HuH-7 (cell line): ENCODE results near the gene ADD3.
"Not testable (repeated sequence)": the region's sequence is repeated elsewhere in the genome, so short reads cannot be mapped to it uniquely, and the experiment has no call there.

Source experiments
- DNase-seq: peaks from one replicate; pipeline ENCODE4 v3.0.0; 2011; ENCODE audit warnings: low spot score

Gene ADD3

DNA sequence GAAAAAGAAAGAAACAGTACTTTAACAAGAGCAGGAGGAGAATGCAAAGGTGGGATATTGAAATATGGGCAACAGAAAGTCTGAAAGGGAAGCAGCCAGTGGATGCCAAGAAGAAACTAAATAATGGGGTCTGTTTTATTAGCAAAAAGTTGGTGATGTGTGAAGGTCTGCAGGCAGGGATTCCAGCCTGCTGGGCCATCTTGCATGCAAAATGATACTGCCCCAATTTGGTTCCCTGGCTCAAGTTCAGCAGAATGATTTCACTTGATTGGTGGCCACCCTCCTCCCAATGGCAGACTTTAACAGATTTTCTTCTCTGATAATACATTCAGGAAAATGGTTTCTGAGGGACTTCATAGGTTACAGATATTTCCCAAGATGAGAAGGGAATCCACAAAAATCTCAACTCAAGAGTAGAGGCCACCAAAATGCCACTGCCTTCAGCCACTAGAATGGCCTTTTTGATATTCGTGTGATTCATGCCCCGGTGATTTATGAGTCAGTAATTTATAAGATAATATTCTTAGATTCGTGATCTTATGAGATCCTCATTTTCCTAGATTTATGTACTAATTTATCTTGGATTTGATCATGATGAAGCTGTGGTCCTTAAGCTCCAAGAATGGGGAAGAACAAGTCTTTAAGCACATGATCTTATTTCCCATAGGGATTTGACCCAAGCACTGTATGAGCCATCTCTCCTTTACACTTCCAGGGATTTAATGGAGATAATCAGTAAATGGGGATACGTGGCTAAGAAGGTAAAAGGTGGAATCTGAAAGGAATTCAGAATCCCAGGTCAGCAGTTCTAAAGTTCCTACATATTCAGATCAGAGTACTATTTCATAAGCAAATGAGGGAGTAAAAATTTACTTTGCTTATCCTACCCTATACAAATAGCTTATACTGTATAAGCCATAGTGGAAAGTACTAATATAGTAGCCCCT lies 32.3 kb upstream of the ADD3 start:
- no peak for DNase-seq

DNA sequence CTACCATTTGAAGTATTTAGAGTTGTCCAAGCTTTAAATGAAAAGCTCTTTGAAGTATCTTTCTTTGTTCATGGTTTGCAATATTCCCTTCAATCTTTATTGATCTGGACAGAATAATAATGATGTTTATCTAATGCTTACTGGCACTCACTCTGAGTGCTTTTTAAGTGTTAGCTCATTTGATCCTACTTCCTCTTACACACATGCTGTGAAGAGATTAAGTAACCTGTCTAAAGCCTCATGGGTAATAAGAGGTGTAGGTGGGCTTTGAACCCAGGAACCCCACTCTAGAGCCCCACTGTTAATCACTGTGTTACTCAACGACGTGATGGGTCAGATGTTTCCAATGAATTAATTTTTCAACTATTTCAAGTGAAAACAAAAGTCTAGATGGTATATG lies 31.1 kb upstream of the ADD3 start:
- DNase-seq: no peak

DNA sequence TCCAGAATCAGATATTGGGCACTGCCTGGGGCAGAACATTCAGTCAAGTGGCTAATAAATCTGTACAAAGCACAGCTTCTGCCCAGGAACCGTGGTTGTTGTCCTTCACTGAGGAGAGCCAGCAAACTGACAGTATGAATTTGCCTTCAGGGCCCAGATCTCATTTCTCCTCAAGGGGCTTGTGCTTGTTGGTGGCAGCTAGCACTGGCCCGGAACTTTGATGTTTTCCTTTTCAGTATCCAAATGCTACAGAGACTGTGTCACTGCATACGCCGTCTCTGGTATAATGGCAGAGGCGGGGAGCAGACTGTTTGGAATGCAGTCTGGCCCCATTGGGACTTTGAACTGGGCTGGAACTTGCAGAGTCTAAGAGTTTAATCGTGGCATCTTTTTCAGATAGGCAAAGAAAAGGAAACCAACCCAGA lies 30.4 kb upstream of the ADD3 start:
- DNase-seq: no peak

DNA sequence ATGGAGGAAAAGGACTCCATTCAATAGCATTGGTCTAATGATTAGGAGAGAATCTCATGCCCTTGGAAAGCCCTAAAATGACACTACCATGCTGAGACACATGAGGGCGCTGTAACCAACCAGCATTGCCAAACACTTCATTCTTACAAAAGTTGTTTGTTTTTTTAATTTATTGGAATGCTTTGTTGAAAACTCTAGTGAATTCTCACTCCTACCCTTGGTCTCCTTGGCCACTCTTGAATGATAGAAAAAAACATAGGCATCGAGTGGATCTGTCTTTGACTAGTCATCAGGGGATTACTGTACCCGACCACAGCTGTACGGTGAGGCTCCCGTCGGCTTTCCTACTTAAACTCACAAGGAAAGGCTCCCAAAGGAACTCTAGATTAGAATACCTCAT lies 29.3 kb upstream of the ADD3 start:
- DNase-seq: no peak

DNA sequence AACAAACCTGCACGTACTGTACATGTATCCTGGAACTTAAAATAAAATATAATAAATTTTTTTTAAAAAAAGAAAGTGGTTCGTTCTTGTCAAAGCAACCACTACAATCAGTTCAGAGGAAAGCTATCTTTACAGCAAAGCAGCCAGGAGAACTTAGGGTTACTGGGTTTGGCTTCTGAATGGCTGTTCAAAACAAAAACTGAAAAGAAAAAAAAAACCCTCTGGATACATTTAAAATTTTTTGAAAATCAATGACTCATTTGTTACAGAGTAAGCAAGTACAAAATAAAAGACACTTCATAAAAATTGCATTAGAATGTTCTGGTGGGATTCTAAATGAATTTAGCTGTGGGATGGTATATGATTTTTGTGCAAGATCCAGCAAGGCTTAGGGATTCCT lies 28.6 kb upstream of the ADD3 start:
- DNase-seq: no peak

DNA sequence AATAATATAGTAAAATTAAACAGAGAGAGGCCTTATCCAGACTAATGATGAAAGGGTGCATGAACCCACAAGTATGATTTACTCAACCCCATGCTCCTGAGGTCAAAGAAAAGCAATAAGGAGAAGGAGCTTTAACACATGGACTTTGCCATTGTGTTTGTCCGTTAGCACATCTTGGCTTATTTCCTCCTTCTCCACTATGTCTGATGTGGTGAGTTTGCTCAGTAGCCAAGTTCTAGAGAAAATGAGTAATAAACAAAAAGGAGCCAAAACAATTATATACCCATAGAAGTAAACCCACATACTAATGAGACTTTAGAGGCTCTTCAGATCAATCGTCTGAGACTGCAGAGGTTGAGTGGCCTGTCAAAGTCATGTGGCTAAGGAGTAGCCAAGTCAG lies 26.1 kb upstream of the ADD3 start:
- DNase-seq: no peak

DNA sequence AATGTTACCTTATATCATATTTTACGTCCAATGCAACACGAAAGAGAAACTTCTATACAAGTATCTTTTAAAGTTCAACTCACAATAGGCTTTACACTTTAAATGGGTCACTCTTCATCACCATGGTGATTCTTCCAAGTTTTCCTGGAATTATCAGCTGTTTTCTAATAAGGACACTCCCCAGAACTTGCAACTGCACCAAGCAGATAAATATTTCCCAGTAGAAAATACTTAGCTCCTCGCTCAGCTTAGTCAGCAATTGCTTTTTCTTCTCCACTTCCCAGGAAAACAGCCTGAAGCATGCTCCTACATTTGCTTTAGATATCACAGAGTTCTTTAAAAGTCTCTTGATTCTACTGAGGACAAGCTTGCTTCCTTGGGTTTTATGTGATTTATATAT lies 25.7 kb upstream of the ADD3 start:
- DNase-seq: no peak

DNA sequence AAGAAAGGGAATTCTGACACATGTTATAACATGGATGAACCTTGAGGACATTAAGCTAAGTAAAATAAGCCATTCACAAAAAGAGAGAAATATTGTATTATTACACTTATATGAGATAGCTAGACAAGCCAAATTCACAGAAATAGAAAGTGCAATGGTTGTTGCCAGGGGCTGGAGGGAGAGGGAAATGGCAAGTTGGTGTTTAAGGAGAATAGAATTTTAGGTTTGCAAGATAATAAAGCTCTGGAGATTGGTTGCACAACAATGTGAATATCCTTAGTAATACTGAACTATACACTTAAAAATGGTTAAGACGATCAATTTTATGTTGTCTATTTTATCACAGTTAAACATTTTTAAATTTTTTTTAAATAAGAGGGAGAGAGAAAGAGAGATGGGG lies 25.0 kb upstream of the ADD3 start:
- DNase-seq: no peak

DNA sequence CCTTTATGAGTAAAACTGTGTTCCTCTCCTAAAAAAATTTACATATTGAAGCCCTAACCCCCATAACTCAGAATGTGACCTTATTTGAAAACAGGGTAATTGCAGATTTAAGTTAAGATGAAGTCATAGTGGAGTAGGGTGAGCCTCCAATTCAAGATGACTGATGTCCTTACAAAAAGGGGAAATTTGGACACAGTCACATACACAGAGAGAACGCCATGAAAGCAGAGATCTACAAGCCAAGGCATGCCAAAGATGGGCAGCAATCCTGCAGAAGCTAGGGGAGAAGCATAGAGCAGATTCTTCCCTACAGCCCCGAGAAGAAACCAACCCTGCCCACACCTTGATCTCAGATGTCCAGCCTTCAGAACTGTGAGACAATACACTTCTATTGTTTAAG lies 23.8 kb upstream of the ADD3 start:
- no peak for DNase-seq

DNA sequence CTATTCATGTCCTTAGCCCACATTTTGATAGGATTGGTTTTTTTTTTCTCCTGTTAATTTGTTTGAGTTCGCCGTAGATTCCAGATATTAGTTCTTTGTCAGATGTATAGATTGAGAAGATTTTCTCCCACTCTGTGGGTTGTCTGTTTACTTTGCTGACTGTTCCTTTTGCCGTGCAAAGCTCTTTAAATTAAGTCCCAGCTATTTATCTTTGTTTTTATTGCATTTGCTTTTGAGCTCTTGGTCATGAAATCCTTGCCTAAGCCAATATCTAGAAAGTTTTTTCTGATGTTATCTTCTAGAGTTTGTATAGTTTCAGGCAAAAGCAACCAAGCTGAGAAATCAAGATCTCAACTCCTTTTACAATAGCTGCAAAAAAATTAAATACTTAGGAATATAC lies 22.0 kb upstream of the ADD3 start:
- not testable (repeated sequence) for DNase-seq

DNA sequence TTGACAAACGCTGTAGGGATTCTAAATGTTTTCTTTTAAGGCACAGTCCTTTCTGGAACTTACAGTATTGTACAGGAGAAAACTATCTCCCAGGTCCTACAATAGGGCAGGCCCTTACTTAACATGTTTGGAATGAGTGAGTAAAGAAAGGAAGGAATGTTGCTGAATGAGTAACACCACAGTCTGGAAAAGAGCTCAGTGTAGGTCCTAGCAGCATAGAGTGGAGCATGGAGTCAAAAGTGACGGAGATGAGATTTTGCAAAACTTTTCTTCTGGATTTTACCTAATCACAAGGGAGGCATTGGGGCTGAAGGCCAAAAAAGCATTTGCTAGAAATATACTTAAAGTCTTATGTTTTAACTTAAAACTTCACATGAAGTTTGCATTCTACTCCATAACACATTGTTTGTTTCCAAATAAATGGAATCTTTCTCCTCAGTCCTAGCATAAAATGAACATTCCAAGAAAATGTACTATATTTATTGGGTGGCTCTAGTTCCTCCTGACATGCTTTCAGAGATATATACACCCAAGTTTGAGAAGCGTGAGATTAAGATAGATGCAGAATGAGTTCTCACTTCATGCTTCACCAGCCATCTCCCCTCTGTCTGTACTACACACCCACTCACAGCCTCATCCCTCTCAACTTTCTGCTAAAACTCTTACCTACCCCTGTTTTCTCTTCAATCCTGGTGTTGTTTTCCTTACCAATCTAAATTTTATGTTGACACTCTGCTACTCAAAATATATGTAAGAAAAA lies 20.2 kb upstream of the ADD3 start:
- no peak for DNase-seq

DNA sequence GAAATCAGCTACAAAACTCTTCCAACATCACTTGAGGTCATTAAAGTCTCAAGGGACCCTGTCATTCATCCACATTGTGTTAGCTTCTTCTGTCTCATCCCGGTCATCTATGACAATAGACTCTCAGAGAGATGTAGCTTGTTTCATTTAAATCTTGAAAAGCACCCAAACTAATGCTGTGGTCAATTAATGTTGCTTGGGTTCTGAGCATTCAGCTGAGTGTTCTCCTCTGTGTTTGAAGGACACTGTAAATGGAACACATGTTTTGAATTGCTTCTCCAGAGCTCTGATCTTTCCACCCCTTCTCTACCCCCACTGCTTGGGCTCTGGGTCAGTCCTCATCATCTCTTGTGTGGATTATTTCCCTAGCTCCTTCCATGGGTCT lies 19.6 kb upstream of the ADD3 start:
- DNase-seq: no peak

DNA sequence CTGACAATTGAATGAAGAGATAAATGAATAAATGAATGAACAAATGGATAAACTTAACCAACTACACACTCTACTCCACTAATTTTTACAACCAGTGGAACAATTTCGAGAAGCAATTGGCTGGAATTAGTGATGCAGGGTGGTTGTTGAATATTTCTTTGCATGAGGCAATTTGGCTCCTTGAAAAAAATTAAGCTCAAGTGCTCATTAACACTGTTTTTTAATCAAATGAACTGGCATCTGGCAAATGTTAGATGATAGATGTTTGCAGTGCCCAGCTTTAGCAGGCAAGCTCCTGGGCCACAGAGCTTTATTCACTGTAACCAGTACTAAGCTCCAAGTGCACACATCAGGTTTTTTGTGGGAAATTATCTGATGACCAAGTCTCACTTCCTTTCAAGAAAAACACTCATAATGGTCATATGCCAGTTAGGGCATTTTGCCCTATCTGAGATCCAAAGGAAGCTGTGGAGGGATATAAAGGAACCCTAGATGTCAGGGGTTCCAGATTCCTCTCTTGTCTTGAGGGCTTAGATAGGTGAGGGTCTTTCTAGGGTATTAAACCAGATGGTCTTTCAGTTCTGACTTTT lies 16.4 kb upstream of the ADD3 start:
- DNase-seq: no peak

DNA sequence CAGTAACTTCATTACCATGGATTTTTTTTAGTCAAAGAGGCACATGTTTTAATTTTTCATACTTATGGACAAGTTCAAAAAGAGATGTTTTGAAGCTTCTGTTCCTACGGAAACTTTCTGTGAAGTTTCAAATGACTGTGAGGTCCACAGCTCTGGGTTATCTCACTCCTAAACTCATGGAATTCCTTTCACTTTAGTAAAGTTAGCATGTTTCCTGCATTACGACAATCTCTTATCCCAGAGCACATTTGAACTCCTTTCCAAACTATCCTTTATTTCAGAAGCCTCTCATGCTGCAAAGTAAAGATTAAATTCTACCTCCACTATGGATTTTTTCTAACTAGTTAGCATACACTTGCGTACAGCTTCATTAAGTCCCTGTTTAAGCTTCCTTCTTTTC lies 15.3 kb upstream of the ADD3 start:
- no peak for DNase-seq

DNA sequence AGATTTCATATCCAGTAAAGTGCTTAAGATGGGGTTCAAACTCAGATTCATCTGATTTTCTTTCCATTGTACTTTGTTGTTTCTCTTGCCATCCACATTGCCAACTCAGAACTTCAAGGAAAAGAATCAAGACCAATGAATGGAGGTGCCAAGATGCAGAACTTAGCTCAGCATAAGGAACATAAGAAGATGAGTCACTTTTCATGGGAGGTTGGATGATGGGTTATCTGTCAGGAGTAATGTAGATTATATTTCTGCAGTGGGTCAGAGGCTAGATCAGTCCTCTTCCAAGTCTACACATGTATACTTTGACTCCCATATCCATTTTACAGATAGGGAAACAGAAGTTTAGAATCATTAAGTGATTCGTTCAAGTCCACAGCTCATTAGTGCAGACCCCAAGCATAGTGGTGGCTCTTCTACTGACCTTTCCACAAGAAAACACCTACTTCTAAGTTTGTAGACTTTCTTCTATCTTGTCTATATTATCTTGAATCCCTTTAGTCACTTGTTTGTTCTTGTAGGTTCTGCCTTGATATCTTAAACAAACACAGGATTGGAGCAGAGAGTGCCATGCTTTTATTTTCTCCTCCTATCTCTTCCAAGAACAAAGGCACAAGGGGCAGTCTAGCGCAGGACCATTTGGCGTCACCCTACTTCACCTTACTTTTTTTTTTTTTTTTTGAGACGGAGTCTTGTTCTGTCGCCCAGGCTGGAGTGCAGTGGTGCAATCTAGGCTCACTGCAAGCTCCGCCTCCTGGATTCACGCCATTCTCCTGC lies 14.0 kb upstream of the ADD3 start:
- DNase-seq: no peak

DNA sequence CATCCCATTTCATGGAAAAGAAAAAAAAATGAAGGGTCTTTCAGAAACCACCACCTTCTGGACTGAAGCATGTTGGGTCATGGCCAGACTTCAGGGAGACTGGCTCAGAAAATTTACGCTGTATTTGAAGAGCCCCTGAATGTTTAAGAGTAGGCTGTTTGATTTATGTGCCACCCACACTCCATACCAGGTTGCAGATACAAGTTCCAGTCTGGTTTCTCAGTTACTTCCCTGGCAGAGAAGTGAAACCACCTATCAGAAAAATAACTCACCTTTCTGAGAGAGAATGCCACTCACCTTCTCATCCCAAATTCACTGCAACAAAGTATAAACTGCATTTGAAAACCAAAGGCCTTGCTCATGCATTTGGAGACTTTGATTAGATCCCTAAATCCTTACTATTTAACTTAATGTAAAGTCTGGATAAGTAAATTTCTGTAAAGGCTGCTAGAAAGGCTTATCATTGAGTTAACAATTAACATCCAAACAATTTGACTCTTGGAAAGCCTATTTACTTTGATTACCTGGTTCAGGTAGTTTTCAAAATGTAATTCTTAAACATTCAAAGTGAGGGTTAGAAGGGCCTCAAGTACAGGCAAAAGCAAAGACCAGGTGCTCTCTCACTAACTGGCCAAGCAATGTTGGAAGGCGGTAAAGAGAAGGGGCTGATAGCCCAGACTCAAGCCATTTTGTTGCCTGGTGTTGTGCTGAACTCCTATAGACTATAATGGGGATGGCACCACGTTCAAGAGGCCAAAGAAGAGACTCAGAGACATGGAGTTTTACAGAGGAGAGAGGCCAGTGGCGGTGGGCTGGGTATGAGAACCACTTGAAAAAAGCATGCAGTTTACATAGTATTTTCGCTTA lies 12.8 kb upstream of the ADD3 start:
- DNase-seq: no peak

DNA sequence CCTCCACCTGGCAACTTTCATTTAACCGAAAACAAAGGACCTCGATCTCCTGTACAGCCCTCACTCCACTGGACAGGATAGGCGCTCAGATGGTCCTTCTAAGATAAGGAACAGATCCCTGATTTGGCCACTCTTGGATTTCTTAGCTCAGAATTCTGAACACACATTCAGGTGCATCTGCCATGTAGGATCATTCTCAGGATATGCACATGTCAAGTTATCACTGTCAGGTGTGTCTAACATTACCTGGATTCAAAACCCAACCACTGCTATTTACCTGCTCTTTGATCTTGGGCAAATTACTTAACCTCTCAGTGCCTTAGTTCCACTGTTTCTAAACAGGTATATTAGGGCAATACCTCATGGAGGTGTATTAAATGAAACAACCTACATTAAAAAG lies 12.2 kb upstream of the ADD3 start:
- DNase-seq: no peak

DNA sequence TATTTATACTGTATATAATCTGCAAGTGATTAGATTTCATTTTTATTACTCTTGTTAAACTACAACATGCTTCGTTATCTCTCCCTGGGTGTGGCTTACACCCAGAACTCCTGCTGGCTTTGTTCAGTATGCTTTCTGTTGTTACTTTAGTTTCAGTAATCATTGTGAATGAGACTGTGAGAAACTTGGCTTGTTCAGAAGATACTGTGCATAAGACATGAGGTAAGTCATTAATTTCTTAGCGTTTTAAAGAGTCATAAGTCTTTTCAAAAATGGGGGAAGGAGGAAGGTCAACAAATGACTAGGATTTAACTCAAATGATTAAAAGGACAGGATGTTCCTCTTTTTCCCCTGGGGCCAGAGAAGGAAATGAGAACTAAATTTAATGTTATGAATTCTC lies 11.6 kb upstream of the ADD3 start:
- no peak for DNase-seq

DNA sequence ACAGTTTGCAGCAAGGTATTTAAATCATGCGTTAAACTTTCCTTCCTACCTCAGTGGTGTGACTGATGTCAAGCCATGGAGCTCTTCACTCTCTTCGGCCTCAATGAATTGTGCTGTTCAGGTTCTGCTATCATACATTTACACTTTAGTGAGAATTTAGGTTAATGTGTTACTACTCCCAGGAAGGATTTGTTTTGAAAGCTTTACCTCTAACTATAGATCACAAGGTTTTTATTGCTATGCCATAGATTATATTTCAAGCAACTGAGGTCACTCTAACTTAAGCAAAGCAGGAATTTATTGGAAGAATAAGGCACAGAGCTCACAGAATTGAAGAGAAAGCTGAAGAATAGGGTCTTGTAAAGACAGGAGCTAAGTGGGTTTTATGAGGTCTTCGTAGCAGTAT lies 11.0 kb upstream of the ADD3 start:
- DNase-seq: no peak

DNA sequence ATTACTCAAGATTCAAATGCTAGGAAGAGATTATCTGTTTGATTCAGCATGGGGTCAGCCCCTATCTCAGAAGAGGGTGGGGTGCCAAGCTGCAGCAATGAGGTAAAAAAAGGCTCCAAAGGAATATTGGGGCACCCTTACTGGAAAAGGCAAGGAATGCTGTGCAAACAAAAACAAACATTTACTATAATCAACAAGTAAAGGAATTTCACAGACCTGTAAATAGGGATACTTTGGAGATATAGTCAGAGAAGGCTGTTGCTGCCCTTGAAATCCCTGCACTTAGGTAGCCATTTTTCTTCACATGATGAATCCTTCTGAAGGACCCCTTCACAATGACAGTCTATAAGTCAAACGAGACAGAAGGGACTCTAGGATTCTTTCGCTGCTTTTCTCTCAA lies 10.6 kb upstream of the ADD3 start:
- DNase-seq: no peak

DNA sequence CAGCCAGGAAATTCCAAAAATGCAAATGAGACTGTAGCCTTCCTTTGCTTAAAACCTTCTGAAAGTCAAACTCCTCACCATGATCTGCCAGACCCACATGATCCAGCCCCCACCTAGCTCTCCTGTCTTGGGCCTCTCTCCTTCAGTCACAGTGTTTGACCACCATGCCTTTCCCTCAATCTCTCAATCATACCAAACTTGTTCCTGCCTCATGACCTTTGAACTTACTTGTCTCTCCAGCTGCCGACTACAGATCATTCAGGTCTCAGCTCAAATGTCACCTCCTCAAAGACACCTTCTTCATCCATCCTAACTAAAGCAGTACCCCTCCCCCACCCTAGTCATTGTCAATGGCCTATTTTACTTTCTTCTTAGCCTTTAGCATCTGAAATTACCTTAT lies 9.3 kb upstream of the ADD3 start:
- no peak for DNase-seq
